GM12878 (cell line): ENCODE measurements around the gene NPHS1. TPM values are rescaled to one million over a fixed set of nuclear protein-coding genes. Genes with fewer than 3 reads are reported as not detected.
A peak's percentile ranks its signal among the peaks of the same experiment; 100 is the strongest.

Experiments
- ATAC-seq: fragments of 200-7000 bp; cut with Tn5 transposase; 3 replicates; pipeline ENCODE4 v1.9.1; 2020; ENCODE audit warnings: mild to moderate bottlenecking, moderate library complexity
- Bru-seq: library from RNA; stranded (reverse); fragments of 400-500 nt; gene quantifications from one replicate; lab custom pipeline; 2021; lab: Mats Ljungman, UMichigan
- BruChase-seq, 2 experiments: library from RNA; stranded (reverse); fragments of 400-500 nt; gene quantifications; one replicate each; lab custom pipeline; 2021; lab: Mats Ljungman, UMichigan
- BruUV-seq: library from RNA; stranded (reverse); fragments of 400-500 nt; replicated peaks from 2 replicates; lab custom pipeline; 2021; lab: Mats Ljungman, UMichigan
- CTCF ChIA-PET: fragments of 300-600 bp; sonication (Branson Sonifier 250); formaldehyde crosslinking; extraction: SDS; loops from one replicate; lab custom pipeline; 2021; ENCODE audit warnings: inconsistent platforms; lab: Yijun Ruan, JAX
- POLR2A ChIA-PET: fragments of 350-600 bp; formaldehyde crosslinking; extraction: SDS; loops from one replicate; lab custom pipeline; 2021; ENCODE audit warnings: inconsistent platforms; lab: Charles Lee
- RAD21 ChIA-PET: fragments of 300-600 bp; sonication (Branson Sonifier 250); formaldehyde crosslinking; loops from one replicate; lab custom pipeline; 2023; ENCODE audit warnings: antibody characterized with exemption; ENCODE audit not compliant: unreplicated experiment; lab: Charles Lee
- SMC1A ChIA-PET: fragments of 300-600 bp; sonication (Branson Sonifier 250); formaldehyde crosslinking; loops from one replicate; lab custom pipeline; 2023; ENCODE audit not compliant: unreplicated experiment, uncharacterized antibody; lab: Charles Lee
- DNase-seq: peaks from one replicate; pipeline ENCODE4 v3.0.0-alpha.2; 2011; ENCODE audit warnings: low read depth, low spot score
- FAIRE-seq: peaks from 3 replicates; lab custom pipeline; 2011; peaks lifted over from hg19 to GRCh38; lab: Jason Lieb, UNC
- H2AFZ ChIP-seq: 2 replicates; pipeline ENCODE4 v1.6.0; 2011; ENCODE audit warnings: low read depth, low read length, control low read depth; ENCODE audit not compliant: control insufficient read depth
- H3K27ac ChIP-seq: 2 replicates; pipeline ENCODE4 v1.5.1; 2011; ENCODE audit warnings: control low read depth; ENCODE audit not compliant: control insufficient read depth, insufficient read depth
- H3K27me3 ChIP-seq, 2 experiments: replicated peaks in 1 of 2; 2 replicates each; pipeline versions ENCODE4 v1.6.0 to v1.6.1; 2011; ENCODE audit warnings: low read length in 1 of 2; ENCODE audit not compliant: control insufficient read depth in 2 of 2, insufficient read depth in 2 of 2
- H3K36me3 ChIP-seq, 2 experiments: 2 replicates each; pipeline ENCODE4 v1.5.1; 2011; ENCODE audit warnings: low read length in 1 of 2; ENCODE audit not compliant: control insufficient read depth in 2 of 2, insufficient read depth in 2 of 2
- H3K4me1 ChIP-seq: 2 replicates; pipeline ENCODE4 v1.6.1; 2011; ENCODE audit warnings: mild to moderate bottlenecking, low read length, moderate library complexity, mixed read lengths; ENCODE audit not compliant: control insufficient read depth, insufficient read depth
- H3K4me2 ChIP-seq: 2 replicates; pipeline ENCODE4 v1.6.0; 2011; ENCODE audit warnings: control low read depth; ENCODE audit not compliant: control insufficient read depth, insufficient read depth
- H3K4me3 ChIP-seq: fragments of 200-600 bp; sonication (generic); 2 replicates; pipeline ENCODE4 v1.5.1; 2016
- H3K79me2 ChIP-seq: 2 replicates; pipeline ENCODE4 v1.6.0; 2011; ENCODE audit warnings: low read length; ENCODE audit not compliant: control insufficient read depth, insufficient read depth
- H3K9ac ChIP-seq: 2 replicates; pipeline ENCODE4 v1.8.0; 2011; ENCODE audit warnings: low read length, control low read depth, mixed read lengths; ENCODE audit not compliant: control insufficient read depth, insufficient read depth
- H3K9me3 ChIP-seq: replicated peaks from 3 replicates; pipeline ENCODE4 v1.5.1; 2011; ENCODE audit warnings: mild to moderate bottlenecking, low read length; ENCODE audit not compliant: control insufficient read depth, insufficient read depth
- H4K20me1 ChIP-seq: 2 replicates; pipeline ENCODE4 v1.6.0; 2011; ENCODE audit not compliant: control insufficient read depth, insufficient read depth
- ATF2 ChIP-seq: IDR thresholded peaks from 2 replicates; pipeline ENCODE4 v1.6.1; 2012; ENCODE audit warnings: low read length, inconsistent platforms
- CUX1 ChIP-seq: IDR thresholded peaks from 2 replicates; pipeline ENCODE4 v1.6.1; 2012; ENCODE audit warnings: improper control_type of control experiment, low read depth, low read length; ENCODE audit not compliant: insufficient replicate concordance
- MXI1 ChIP-seq: fragments of 150-350 bp; IDR thresholded peaks from 2 replicates; pipeline ENCODE4 v1.6.1; 2011; ENCODE audit warnings: low read depth, mild to moderate bottlenecking, inconsistent platforms, low read length, improper control_type of control experiment
- WGBS: methylation state at CpG from one replicate; pipeline ENCODE4 v1.1.6; 2016; ENCODE audit warnings: low lambda C conversion rate; ENCODE audit not compliant: insufficient replicate concordance, insufficient coverage; ENCODE audit errors: missing lambda C conversion rate; 5-methylcytosine and 5-hydroxymethylcytosine counted together
- in situ Hi-C: fragments of 300-500 bp; cut with MboI; formaldehyde crosslinking; loops from 9 replicates; pipeline ENCODE4 v1.14.3; 2018; ENCODE audit warnings: mixed read lengths
- intact Hi-C: fragments of 100-400 bp; cut with micrococcal nuclease; formaldehyde crosslinking; loops from one replicate; pipeline ENCODE4 v1.14.2; 2022; ENCODE audit not compliant: unreplicated experiment
- long read RNA-seq, 2 experiments: library from polyadenylated mRNA; unstranded; transcript quantifications; one replicate each; pipeline ENCODE4 v2.0.0, GENCODE V29; 2019 to 2020
- polyA minus RNA-seq, 3 experiments: library from RNA; depleted of rRNA, polyadenylated mRNA; stranded (reverse); fragments of >200 nt; gene quantifications; 2 replicates each; pipeline ENCODE4 v1.2.3, GENCODE V29; 2011
- polyA plus RNA-seq, 11 experiments: library from polyadenylated mRNA; depleted of rRNA in 4 of 11; unstranded in 6 of 11; stranded (reverse) in 5 of 11; fragments of >200 nt; fragmentation: Nextera tagmentation in 4 of 11; fragmentation: Illumina TruSeq in 1 of 11; extraction: Ambion mirVana in 4 of 11; extraction: Trizol in 1 of 11; gene quantifications; 1 replicate in 1 of 11; 2 replicates in 10 of 11; pipeline versions ENCODE4 v1.2.1 to v1.2.3, GENCODE V29; 2011 to 2016; ENCODE audit warnings: inconsistent platforms in 2 of 11, missing spikeins in 2 of 11, low read depth in 1 of 11
- total RNA-seq, 4 experiments: library from RNA; depleted of rRNA in 3 of 4; stranded (reverse); fragments of >200 nt in 3 of 4; fragmentation: Illumina TruSeq in 1 of 4; extraction: Trizol in 1 of 4; gene quantifications; 2 replicates each; pipeline versions ENCODE4 v1.2.1 to v1.2.3, GENCODE V29; 2013 to 2021

Gene NPHS1, protein sequence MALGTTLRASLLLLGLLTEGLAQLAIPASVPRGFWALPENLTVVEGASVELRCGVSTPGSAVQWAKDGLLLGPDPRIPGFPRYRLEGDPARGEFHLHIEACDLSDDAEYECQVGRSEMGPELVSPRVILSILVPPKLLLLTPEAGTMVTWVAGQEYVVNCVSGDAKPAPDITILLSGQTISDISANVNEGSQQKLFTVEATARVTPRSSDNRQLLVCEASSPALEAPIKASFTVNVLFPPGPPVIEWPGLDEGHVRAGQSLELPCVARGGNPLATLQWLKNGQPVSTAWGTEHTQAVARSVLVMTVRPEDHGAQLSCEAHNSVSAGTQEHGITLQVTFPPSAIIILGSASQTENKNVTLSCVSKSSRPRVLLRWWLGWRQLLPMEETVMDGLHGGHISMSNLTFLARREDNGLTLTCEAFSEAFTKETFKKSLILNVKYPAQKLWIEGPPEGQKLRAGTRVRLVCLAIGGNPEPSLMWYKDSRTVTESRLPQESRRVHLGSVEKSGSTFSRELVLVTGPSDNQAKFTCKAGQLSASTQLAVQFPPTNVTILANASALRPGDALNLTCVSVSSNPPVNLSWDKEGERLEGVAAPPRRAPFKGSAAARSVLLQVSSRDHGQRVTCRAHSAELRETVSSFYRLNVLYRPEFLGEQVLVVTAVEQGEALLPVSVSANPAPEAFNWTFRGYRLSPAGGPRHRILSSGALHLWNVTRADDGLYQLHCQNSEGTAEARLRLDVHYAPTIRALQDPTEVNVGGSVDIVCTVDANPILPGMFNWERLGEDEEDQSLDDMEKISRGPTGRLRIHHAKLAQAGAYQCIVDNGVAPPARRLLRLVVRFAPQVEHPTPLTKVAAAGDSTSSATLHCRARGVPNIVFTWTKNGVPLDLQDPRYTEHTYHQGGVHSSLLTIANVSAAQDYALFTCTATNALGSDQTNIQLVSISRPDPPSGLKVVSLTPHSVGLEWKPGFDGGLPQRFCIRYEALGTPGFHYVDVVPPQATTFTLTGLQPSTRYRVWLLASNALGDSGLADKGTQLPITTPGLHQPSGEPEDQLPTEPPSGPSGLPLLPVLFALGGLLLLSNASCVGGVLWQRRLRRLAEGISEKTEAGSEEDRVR (N-terminal part only)
- not detected in 2 replicates for total RNA-seq (2013; cell fraction: nucleolus; rRNA removed)
- not detected in 2 replicates for total RNA-seq (2014; rRNA removed)
- total RNA-seq (2014; rRNA removed; fragmentation: Illumina TruSeq; extraction: Trizol): not detected in 2 replicates
- total RNA-seq (2021): not detected in 2 replicates
- not detected for polyA plus RNA-seq (2011; ENCODE audit: low read depth)
- not detected in 2 replicates for polyA plus RNA-seq (2011; rRNA removed)
- not detected in 2 replicates for polyA plus RNA-seq (2011; cell fraction: cytosol; rRNA removed)
- polyA plus RNA-seq (2011; cell fraction: nucleus; rRNA removed): 0.09 TPM in 1 of 2 replicates, not detected in the other
- not detected in 2 replicates for polyA plus RNA-seq (2012)
- polyA plus RNA-seq (2014; fragmentation: Illumina TruSeq; extraction: Trizol): not detected in 2 replicates
- polyA plus RNA-seq (2014; fragmentation: Nextera tagmentation; extraction: Ambion mirVana): not detected
- not detected in 2 replicates for polyA plus RNA-seq (2014; rRNA removed)
- not detected for polyA plus RNA-seq (2016; fragmentation: Nextera tagmentation; extraction: Ambion mirVana)
- polyA minus RNA-seq (2011; rRNA and poly(A)+ RNA removed): not detected in 2 replicates
- polyA minus RNA-seq (2011; cell fraction: cytosol; rRNA and poly(A)+ RNA removed): not detected in 2 replicates
- not detected in 2 replicates for polyA minus RNA-seq (2011; cell fraction: nucleus; rRNA and poly(A)+ RNA removed)
- Bru-seq, nascent RNA: not detected
- percentile 13 among the genes with signal in this experiment for BruChase-seq, experiment 1, labeled RNA remaining after a 6-hour chase
- percentile 9 among the genes with signal in this experiment for BruChase-seq, experiment 2, labeled RNA remaining after a 2-hour chase
- long read RNA-seq, experiment 1: 0 reads
- long read RNA-seq, experiment 2, partial matches to known transcripts: 0 of 1 reads
- long read RNA-seq, experiment 2, other reads (novel, unspliced or antisense): 1 of 1 reads

- 59% methylated on average over 8 of the region's 9 CpGs for WGBS
- ATAC-seq (no peak), DNase-seq (no peak), FAIRE-seq (no peak)
- H3K36me3 ChIP-seq: no peaks in the 10 kb centered on the region
- intact Hi-C loops: no loop called here
- H4K20me1 ChIP-seq: no peaks in the 10 kb centered on the region
- H2AFZ ChIP-seq: 0 out of 2 replicates have a peak within 1 kb of the TSS, but pooled peaks have one; percentile 17
- no peaks in the 10 kb centered on the region for H3K9me3 ChIP-seq
- BruUV-seq: no TSS peak
- ChIA-PET SMC1A (no interaction called here), CTCF (no interaction called here), POLR2A (no interaction called here), RAD21 (interaction anchor here (1.1 kb wide), 1 partner anchor 17 kb away, joined by 3 read pairs; no protein-coding TSS in a partner anchor)
- H3K27ac ChIP-seq: no peak within 1 kb of the TSS
- H3K79me2 ChIP-seq: no peaks in the 10 kb centered on the region
- no peak within 1 kb of the TSS for H3K9ac ChIP-seq
- H3K27me3 ChIP-seq: peaks cover 8 to 10% of the 10 kb centered on the region in 2 experiments; a peak in 3 of 4 replicates
- in situ Hi-C loops: no loop called here
- no peak within 1 kb of the TSS for H3K4me2 ChIP-seq
- no peak within 1 kb of the TSS for H3K4me3 ChIP-seq
- H3K4me1 ChIP-seq: peaks cover 3% of the 10 kb centered on the region; the same call in 1 of the 2 replicates
- TF ChIP-seq MXI1 (no peak), CUX1 (no peak), ATF2 (no peak)
These were observed at the start of gene NPHS1 for GRCh38 chr19:35852029-35852780. TSS of gene NPHS1 (minus strand) at chr19:35852504. CDS start at chr19:35851837, 667 bp downstream.
